H7 (cell line): ENCODE measurements around the gene BABAM2. TPM values are rescaled to one million over a fixed set of nuclear protein-coding genes. Genes with fewer than 3 reads are reported as not detected.
"Not testable (repeated sequence)": the region's sequence is repeated elsewhere in the genome, so short reads cannot be mapped to it uniquely, and the experiment has no call there.

Experiments used
- DNase-seq: peaks from one replicate; pipeline ENCODE4 v3.0.0; 2012
- H3K27me3 ChIP-seq: 2 replicates; pipeline ENCODE4 v1.6.0; 2011; ENCODE audit warnings: mild to moderate bottlenecking, low read length; ENCODE audit not compliant: control insufficient read depth, insufficient read depth
- H3K36me3 ChIP-seq: replicated peaks from 2 replicates; pipeline ENCODE4 v1.5.1; 2011; ENCODE audit warnings: low read length; ENCODE audit not compliant: control insufficient read depth, insufficient read depth
- H3K4me3 ChIP-seq: 2 replicates; pipeline ENCODE4 v1.5.1; 2011; ENCODE audit warnings: low read depth, mild to moderate bottlenecking, control low read depth, low read length, moderate library complexity; ENCODE audit not compliant: insufficient read depth
- total RNA-seq: library from RNA; depleted of rRNA; stranded (reverse); fragments of >200 nt; shearing (Covaris generic); gene quantifications from 2 replicates; pipeline ENCODE4 v1.2.3, GENCODE V29; 2014

The BABAM2 gene
- total RNA-seq, 1 experiment from 2014 or later: 25.3 TPM

DNA sequence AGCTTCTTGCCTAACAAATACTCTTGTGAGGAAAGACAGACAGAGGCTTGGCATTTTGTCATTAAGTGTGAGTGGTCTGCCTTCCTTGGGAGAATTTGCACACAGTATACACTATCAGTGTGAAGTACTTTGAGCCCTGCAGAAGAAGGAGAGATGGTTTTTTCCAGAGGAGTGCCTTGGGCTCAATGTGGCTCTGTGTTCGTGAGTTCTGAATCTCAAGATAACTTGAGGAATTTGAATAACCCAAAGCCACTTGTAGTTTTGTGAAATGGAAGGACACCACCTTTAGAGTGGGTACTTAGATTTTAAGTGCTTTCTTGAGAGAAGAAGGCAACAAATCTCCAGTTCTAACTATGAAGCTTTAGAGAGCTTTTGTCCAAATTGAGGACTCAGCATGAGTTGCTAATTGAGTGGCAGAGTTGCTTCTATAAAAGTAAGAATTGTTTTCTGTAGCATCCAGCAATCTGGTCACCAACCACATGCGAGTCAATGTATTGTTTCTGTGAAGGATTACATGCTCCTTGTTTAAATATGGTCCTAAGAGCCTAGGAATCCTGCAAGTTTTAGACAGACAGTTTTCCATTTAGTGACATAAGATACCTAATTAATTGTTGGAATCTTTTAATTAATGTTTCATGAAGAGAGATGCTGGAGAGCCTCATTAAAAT, 68.3 kb downstream of the BABAM2 start:
- Histone ChIP-seq H3K27me3 (no peaks in the 10 kb centered on the region), H3K36me3 (no peaks in the 10 kb centered on the region), H3K4me3 (no peak overlapping the region)
- DNase-seq: no peak

DNA sequence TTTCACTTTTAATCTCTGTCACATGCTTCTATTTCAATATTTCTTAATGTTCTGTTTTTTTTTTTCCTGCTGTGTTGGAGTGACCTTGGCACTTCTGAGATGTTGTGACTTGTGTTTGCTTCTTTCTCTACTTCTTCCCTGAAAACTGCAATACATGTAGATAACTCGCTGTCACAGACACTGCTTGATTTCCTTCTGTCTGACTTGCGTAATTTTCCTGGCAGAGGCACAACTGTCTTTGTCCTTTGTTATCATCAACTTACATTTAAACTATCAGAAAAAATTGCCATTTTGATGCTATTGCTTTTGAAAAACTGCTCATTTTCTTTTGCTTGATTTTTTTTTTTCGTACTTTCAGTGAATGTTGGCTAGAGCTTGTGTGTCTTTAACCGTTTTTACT, 69.0 kb downstream of the BABAM2 start:
- Histone ChIP-seq H3K36me3 (no peaks in the 10 kb centered on the region), H3K27me3 (no peaks in the 10 kb centered on the region), H3K4me3 (no peak overlapping the region)
- no peak for DNase-seq

DNA sequence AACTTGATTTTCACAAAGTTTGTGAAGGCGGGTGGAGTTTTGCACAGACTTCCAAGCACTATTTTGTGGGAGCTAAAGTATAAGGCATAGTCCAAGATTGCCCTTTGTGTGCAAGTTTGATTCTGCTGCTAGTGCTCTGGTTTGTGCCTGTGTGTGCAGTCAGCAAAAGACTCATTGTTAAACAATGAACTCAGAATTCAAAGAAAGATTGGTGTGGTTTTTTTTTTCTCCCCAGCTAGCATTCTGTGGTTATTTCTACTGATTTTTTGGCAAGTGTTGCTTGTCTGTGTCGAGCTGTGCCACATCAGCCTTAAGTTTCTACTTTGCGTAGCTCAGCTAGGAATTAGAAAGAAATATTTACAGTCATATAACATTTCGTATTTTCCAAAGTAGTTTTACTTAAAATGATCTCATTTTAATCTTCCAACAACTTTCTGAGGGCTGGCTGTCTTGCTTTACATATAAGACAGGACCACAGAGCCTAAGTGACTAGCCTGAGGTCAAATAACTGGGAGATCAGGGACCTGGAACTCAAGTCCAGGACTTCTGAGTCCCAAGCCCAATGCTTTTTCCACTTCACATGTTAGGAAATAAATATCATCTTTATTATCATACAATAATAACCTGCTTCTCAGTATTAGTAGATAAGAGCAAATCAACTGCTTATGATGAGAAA, 69.8 kb downstream of the BABAM2 start:
- Histone ChIP-seq H3K27me3 (no peaks in the 10 kb centered on the region), H3K36me3 (no peaks in the 10 kb centered on the region), H3K4me3 (no peak overlapping the region)
- no peak for DNase-seq

DNA sequence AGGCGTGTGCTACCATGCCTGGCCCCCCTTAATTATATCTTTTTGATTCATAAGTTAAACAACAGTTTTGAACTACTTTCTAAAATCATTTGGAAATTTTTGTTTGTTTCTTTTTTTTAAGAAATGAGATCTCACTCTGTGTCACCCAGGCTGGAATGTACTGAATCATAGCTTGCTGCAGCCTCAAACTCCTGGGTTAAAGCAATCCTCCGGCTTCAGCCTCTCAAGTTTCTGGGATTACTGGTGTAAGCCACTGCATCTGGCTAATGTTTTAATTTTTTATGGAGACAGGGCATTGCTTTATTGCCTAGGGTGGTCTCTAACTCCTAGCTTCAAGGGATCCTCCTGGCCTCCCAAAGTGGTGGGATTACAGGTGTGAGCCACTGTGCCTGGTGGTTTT, 71.5 kb downstream of the BABAM2 start:
- Histone ChIP-seq H3K36me3 (no peaks in the 10 kb centered on the region), H3K4me3 (no peak overlapping the region), H3K27me3 (no peaks in the 10 kb centered on the region)
- no peak for DNase-seq

DNA sequence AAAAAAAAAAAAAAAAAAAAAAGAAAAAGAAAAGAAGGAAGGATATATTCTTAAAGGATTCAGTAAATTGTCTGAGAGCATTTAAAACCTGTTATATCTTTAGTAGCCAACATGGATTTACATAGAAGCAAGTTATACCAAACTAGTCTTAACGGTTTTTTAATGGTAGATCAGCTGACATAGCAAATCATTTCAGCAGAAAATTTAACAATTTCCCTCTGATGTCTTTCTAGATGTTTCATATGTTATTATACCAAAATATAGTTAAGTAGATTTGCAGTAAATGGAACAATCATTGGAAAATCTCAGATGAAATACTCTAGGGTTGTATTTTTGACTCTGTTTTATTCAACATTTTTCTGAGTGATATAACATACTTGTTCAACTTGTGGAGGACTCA, 72.9 kb downstream of the BABAM2 start:
- no peaks in the 10 kb centered on the region for H3K36me3 ChIP-seq
- DNase-seq: no peak
- no peak overlapping the region for H3K4me3 ChIP-seq
- no peaks in the 10 kb centered on the region for H3K27me3 ChIP-seq

DNA sequence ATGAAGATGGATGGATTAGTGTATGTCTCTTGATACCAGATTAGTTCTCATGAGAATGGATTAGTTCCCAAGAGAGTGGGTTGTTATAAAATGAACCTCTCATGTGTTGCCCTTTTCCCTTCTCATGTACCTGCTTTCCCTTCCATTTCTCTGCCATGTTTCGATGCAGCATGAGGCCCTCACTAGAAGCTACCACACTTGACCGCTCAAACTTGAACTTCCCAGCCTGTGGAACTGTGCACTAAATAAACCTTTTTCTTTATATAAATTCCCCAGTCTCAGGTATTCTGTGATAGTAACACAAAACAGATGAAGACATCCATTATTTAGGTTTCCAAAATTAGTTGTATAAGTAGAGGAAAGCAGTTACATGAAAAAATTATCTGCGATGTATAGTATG, 73.5 kb downstream of the BABAM2 start:
- Histone ChIP-seq H3K4me3 (no peak overlapping the region), H3K27me3 (no peaks in the 10 kb centered on the region), H3K36me3 (no peaks in the 10 kb centered on the region)
- DNase-seq: no peak

DNA sequence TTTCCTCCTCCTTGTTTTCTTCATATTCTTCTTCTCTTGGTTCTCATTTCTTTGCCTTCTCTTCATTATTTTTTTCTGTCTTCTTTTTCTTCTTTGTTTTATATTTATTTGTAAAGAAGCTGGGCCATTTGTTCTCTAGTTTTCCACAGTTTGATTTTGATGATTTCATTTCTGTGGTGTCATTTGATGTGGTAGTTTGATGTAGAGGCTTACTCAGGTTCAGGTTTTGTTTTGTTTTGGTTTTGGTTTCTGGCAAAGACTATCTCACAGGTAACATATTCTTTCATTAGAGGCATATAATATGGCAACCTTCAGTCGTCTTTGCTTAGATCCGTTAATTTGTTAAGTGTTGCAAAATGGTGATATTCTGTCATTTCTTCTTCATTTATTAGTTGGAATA, 75.3 kb downstream of the BABAM2 start:
- no peak for DNase-seq
- Histone ChIP-seq H3K36me3 (no peaks in the 10 kb centered on the region), H3K4me3 (no peak overlapping the region), H3K27me3 (no peaks in the 10 kb centered on the region)

DNA sequence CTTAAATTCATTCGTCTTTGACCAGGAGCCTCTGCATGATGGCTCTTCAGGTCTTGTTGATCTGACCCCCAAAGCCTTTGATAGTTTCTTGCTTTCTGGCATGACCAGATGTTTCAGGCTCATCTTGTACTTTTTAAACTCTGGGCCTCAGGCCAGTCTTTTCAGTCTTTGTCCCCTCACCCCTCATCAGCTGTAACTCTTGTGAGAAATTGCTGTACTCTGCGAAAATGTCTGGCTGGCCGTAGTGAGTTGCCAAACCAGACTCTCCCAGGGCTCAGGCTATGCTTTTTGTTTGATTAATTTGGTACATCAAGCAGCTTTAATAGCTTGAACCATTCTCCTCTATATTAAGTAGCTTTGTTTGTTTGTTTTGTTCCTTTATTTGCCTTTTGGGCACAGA, 75.9 kb downstream of the BABAM2 start:
- Histone ChIP-seq H3K36me3 (no peaks in the 10 kb centered on the region), H3K27me3 (no peaks in the 10 kb centered on the region), H3K4me3 (no peak overlapping the region)
- no peak for DNase-seq

DNA sequence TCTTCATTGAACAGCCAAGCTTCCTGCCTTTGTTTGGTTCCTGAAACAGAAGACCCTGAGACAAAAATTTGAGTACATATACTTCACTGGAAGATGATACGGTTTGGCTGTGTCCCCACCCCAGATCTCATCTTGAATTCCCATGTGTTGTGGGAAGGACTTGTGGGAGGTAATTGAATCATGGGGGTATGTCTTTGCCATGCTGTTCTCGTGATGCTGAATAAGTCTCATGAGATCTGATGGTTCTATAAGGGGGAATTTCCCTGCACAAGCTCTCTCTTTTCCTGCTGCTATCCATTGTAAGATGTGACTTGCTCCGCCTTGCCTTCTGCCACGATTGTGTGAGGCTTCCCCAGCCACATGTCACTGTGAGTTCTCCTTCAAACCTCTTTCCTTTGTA, 76.5 kb downstream of the BABAM2 start:
- no peak for DNase-seq
- Histone ChIP-seq H3K36me3 (no peaks in the 10 kb centered on the region), H3K4me3 (no peak overlapping the region), H3K27me3 (no peaks in the 10 kb centered on the region)

DNA sequence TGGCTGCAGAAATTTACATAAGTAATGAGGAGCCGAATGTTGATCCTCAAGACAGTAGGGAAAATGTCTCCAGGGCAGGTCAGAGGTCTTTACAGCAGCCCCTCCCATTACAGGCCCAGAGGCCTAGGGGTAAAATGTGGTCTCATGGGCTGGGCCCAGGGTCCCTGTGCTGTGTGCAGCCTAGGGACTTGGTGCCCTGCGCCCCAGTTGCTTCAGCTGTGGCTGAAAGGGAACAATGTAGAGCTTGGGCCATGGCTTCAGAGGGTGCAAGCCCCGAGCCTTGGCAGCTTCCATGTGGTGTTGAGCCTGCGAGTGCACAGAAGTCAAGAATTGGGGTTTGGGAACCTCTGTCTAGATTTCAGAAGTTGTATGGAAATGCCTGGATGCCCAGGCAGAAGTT, 77.5 kb downstream of the BABAM2 start:
- DNase-seq, H3K36me3 ChIP-seq, H3K4me3 ChIP-seq, H3K27me3 ChIP-seq: not testable (repeated sequence)

DNA sequence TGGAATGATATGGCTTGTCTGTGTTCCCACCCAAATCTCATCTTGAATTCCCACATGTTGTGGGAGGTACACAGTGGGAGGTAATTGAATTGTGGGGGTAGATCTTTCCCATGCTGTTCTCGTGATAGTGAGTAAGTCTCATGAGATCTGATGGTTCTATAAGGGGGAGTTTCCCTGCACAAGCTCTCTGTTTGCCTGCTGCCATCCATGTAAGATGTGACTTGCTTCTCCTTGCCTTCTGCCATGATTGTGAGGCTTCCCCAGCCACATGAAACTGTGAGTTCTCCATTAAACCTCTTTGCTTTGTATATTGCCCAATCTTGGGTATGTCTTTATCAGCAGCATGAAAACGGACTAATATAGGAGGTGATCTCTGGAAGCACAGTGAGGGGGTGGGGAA, 78.4 kb downstream of the BABAM2 start:
- H3K36me3 ChIP-seq, DNase-seq, H3K27me3 ChIP-seq, H3K4me3 ChIP-seq: not testable (repeated sequence)

DNA sequence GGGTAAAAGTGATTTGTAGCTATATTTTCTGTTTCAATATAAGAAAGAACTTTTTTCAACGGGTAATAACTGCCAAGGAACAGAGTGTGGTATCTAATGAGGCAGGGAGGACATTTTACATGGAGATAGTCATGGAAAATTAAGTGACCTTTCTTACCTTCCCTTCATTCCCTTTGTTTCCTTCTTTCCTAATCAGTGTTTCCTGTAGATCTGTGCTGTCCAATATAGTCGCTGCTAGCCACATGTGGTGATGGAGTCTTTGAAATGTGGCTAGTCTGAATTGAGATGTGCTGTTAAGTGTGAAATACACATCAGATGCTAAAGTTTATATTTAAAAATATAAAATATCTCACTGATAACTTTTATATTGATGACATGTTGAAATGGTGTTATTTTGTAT, 81.8 kb downstream of the BABAM2 start:
- no peak overlapping the region for H3K4me3 ChIP-seq
- H3K36me3 ChIP-seq: no peaks in the 10 kb centered on the region

DNA sequence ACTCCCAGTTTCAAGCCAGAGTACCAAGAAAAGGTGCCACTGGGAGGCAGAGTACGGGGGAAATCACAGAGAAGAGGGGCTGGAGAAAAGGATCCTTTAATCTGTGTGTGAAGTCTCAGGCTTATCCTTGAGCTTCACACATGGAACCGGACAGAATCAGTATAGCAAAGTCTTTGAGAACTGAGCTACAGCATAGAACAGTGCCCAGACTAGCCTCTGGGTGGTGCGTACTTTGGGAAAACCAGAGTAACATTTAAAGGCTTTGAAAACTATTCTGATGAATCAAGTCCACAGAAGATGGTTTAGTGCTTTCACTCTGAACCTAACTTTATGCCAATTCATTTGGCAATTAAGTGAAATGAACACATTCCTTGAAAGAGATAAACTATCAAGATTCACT, 83.1 kb downstream of the BABAM2 start:
- DNase-seq: peak; percentile 9

More for the DNA sequence above, 81.8 kb downstream of the BABAM2 start:
- H3K27me3 ChIP-seq: no peaks in the 10 kb centered on the region
- no peak for DNase-seq

DNA sequence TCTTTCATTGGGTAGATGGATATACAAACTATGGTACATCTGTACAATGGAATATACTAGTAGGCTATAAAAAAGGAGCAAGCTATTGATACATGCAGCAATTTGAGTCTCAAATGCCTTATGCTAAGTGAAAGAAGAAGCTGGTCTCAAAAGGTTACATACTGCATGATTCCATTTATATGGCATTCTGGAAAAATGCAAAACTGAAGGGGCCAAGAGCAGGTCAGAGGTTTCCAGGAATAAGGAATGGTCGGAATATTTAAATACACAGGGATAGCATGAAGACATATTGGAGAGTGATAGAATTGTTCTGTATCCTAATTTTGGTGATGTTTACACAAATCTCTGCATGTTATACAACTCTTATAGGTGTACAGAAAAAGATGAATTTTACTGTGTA, 85.8 kb downstream of the BABAM2 start:
- DNase-seq: no peak
- H3K36me3 ChIP-seq: no peaks in the 10 kb centered on the region
- no peaks in the 10 kb centered on the region for H3K27me3 ChIP-seq
- no peak overlapping the region for H3K4me3 ChIP-seq

More for the DNA sequence above, 83.1 kb downstream of the BABAM2 start:
- Histone ChIP-seq H3K4me3 (no peak overlapping the region), H3K27me3 (no peaks in the 10 kb centered on the region), H3K36me3 (no peaks in the 10 kb centered on the region)

DNA sequence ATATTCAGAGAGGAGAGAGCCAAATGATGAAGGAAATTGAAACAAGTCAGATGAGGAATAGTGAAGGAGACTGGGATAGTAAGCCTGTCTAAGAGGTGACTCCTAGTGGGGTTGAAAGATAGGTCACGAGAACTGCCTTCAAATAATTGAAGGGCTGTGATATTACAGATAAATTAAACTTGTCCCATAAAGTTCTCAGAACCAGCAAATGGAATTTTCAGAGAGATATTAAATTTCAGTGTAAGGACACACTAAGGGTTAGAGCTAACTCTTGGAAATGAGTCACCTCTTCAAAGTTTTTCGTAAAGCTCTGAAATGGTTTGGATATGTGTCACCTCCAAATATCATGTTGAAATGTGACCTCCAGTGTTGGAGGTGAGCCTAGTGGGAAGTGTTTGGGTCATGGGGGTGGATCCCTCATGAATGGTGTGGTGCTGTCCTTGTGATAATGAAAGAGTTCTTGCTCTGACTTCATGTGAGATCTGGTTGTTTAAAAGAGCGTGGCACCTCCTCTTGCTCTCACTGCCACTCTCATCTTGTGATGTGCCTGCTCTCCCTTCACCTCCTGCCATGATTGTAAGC, 87.3 kb downstream of the BABAM2 start:
- no peaks in the 10 kb centered on the region for H3K27me3 ChIP-seq
- no peak overlapping the region for H3K4me3 ChIP-seq
- no peak for DNase-seq
- H3K36me3 ChIP-seq: no peaks in the 10 kb centered on the region
